ENCODE results near the gene TTC33.

GRCh38 chr5:40784027-40784653 is 28.4 kb upstream of the TTC33 start:
- TF ChIP-seq POLR2A (IDR thresholded peaks at IDR 0.05), result no peak
- TF ChIP-seq, protein P1, sequence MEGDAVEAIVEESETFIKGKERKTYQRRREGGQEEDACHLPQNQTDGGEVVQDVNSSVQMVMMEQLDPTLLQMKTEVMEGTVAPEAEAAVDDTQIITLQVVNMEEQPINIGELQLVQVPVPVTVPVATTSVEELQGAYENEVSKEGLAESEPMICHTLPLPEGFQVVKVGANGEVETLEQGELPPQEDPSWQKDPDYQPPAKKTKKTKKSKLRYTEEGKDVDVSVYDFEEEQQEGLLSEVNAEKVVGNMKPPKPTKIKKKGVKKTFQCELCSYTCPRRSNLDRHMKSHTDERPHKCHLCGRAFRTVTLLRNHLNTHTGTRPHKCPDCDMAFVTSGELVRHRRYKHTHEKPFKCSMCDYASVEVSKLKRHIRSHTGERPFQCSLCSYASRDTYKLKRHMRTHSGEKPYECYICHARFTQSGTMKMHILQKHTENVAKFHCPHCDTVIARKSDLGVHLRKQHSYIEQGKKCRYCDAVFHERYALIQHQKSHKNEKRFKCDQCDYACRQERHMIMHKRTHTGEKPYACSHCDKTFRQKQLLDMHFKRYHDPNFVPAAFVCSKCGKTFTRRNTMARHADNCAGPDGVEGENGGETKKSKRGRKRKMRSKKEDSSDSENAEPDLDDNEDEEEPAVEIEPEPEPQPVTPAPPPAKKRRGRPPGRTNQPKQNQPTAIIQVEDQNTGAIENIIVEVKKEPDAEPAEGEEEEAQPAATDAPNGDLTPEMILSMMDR (IDR thresholded peaks at IDR 0.05), result no peak

Measured in suprapubic skin (tissue), 3 donors.